ENCODE measurements around the gene MMS19. TPM values are rescaled to one million over a fixed set of nuclear protein-coding genes. Genes with fewer than 3 reads are reported as not detected.

The MMS19 gene
- total and polyA plus RNA-seq, 12 donors: 34.7 to 64.9 (median 43.9) TPM

DNA sequence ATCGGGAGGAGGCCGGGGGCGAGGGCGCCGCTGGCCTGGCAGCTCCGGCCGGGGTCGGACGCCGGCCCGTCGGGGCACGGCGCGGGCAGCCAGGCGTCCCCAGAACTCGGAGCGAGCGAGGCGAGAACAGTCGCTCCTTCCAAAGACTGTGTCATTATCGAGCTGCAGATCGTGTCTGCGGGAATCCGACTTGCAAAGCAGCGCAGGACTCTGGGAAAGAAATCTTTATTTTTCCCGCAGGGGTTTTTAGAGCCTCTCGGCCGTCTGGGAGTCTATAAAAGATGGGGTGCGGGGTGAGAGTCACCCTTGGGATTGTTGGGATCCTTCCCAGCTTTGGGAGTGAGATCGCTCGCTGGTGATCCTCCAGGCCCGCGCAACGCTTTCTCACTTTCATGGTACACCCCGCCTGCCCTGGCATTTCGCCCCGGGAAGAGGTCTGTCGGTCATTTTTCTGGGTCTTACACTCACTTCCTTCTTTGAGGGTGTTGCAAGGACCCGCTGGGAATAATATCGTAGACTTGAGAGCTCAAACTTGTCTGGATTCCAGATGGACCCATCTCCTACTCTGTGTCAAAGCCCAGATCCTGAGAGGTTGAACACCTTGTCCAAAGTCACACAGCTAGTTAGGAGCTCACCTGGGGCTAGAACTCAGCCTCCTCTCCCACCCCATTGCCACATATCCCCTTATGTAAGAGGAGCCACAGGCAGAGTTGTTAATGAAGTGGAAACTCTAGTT lies 1.5 kb upstream of the MMS19 start:
- Histone ChIP-seq H3K36me3 (peaks cover 0 to 8% (median 0%) of the 10 kb centered on the region in 9 donors), H3K4me3 (peak overlapping the region; percentile 77 to 100 (median 94)), H3K9me3 (no peaks in the 10 kb centered on the region), H3K27me3 (no peaks in the 10 kb centered on the region), H3K27ac (peak overlapping the region; percentile 74 to 97 (median 94)), H3K4me1 (peaks cover 10 to 79% (median 55%) of the 10 kb centered on the region in 9 donors)
- 1% methylated on average over 41 of the region's 41 CpGs for WGBS, 2 donors
- no peak for ATAC-seq
- DNase-seq: peak; percentile 65 to 74
- intact Hi-C loops (cut with DNase I): loop anchor here in 6 of 10 donors (2.0 to 10.0 kb wide), 6 partner anchors 43 to 115 kb away; no protein-coding TSS in a partner anchor
- TF ChIP-seq CTCF (IDR thresholded peaks at IDR 0.05): no peak

GRCh38 chr10:97498841-97499560 lies 779 bp upstream of the MMS19 start, which contains the start of gene UBTD1:
Gene UBTD1, plus strand, starts transcription at chr10:97498924. Its CDS starts 280 bp downstream, at chr10:97499204.
- peak within 1 kb of the TSS; percentile 74 to 97 (median 94) for H3K27ac ChIP-seq
- peak in 3 of 9 donors; percentile 20 to 38 (median 31) for TF ChIP-seq CTCF (IDR thresholded peaks at IDR 0.05)
- intact Hi-C loops (cut with DNase I): loop anchor here in 4 of 10 donors (2.0 to 10.0 kb wide), 5 partner anchors 48 to 116 kb away; no protein-coding TSS in a partner anchor
- 0% methylated on average over 48 to 64 of the region's 66 CpGs for WGBS, 2 donors
- peaks cover 13 to 79% (median 58%) of the 10 kb centered on the region in 9 donors for H3K4me1 ChIP-seq
- H3K36me3 ChIP-seq: peaks cover 0 to 8% (median 0%) of the 10 kb centered on the region in 9 donors
- ATAC-seq: peak in 5 of 8 donors; percentile 4 to 16 (median 11)
- peak; percentile 44 to 60 for DNase-seq
- H3K9me3 ChIP-seq: no peaks in the 10 kb centered on the region
- peak within 1 kb of the TSS; percentile 77 to 100 (median 94) for H3K4me3 ChIP-seq
- no peaks in the 10 kb centered on the region for H3K27me3 ChIP-seq

- peak; percentile 19 to 61 (median 50) for ATAC-seq
- H3K9me3 ChIP-seq: no peaks in the 10 kb centered on the region
- peaks cover 0 to 16% (median 0%) of the 10 kb centered on the region in 9 donors for H3K36me3 ChIP-seq
- DNase-seq: peak; percentile 69 to 78
- peak overlapping the region; percentile 77 to 100 (median 94) for H3K4me3 ChIP-seq
- TF ChIP-seq CTCF (IDR thresholded peaks at IDR 0.05): no peak
- peaks cover 9 to 79% (median 58%) of the 10 kb centered on the region in 9 donors for H3K4me1 ChIP-seq
- no peaks in the 10 kb centered on the region for H3K27me3 ChIP-seq
- intact Hi-C loops (cut with DNase I): loop anchor here in 4 of 10 donors (2.0 to 10.0 kb wide), 5 partner anchors 50 to 117 kb away; no protein-coding TSS in a partner anchor
- peak overlapping the region; percentile 74 to 97 (median 94) for H3K27ac ChIP-seq
- WGBS, 2 donors: 0 to 1% methylated on average over 22 of the region's 22 CpGs
These were observed 598 bp downstream of the MMS19 start for GRCh38 chr10:97497572-97498075.

Data from heart right ventricle (tissue), 16 donors.